Thyroid gland (tissue), 4 donors: Measurements from ENCODE around the gene KPNA3.

Experiments
- POLR2A ChIP-seq, 2 donors: fragments of 450-650 bp; IDR thresholded peaks; one replicate each; pipeline ENCODE4 v1.6.1; 2017; ENCODE audit warnings: antibody characterized with exemption in 2 of 2, mild to moderate bottlenecking in 2 of 2, moderate library complexity in 1 of 2
- TF ChIP-seq, protein P1 (sequence below), 6 experiments: fragments of 200-600 bp in 3 of 6; fragments of 450-650 bp in 3 of 6; sonication (generic) in 3 of 6; IDR thresholded peaks; one replicate each; pipeline ENCODE4 v1.5.1; 2016 to 2019; ENCODE audit warnings: antibody characterized with exemption in 6 of 6, mild to moderate bottlenecking in 2 of 6, inconsistent platforms in 1 of 6, moderate library complexity in 1 of 6

GRCh38 chr13:49683489-49683888 lies 109.0 kb downstream of the KPNA3 start:
- TF ChIP-seq, protein P1, sequence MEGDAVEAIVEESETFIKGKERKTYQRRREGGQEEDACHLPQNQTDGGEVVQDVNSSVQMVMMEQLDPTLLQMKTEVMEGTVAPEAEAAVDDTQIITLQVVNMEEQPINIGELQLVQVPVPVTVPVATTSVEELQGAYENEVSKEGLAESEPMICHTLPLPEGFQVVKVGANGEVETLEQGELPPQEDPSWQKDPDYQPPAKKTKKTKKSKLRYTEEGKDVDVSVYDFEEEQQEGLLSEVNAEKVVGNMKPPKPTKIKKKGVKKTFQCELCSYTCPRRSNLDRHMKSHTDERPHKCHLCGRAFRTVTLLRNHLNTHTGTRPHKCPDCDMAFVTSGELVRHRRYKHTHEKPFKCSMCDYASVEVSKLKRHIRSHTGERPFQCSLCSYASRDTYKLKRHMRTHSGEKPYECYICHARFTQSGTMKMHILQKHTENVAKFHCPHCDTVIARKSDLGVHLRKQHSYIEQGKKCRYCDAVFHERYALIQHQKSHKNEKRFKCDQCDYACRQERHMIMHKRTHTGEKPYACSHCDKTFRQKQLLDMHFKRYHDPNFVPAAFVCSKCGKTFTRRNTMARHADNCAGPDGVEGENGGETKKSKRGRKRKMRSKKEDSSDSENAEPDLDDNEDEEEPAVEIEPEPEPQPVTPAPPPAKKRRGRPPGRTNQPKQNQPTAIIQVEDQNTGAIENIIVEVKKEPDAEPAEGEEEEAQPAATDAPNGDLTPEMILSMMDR (IDR thresholded peaks at IDR 0.05): no peak
- TF ChIP-seq POLR2A (IDR thresholded peaks at IDR 0.05): no peak
